Stomach (tissue), 4 donors: ENCODE results near the gene ABT1.

Experiments
- CTCF ChIP-seq, 7 experiments: fragments of 450-650 bp in 4 of 7; fragments of 200-600 bp in 3 of 7; sonication (generic) in 3 of 7; IDR thresholded peaks; one replicate each; pipeline ENCODE4 v1.5.1; 2016 to 2019; ENCODE audit warnings: antibody characterized with exemption in 7 of 7, control low read depth in 2 of 7, mild to moderate bottlenecking in 1 of 7
- EP300 ChIP-seq: sonication (generic); formaldehyde crosslinking; IDR thresholded peaks from one replicate; pipeline ENCODE4 v1.6.1; 2017; ENCODE audit warnings: antibody characterized with exemption

GRCh38 chr6:26624557-26624956, 27.8 kb downstream of the ABT1 start:
- no peak for TF ChIP-seq EP300
- TF ChIP-seq CTCF (IDR thresholded peaks at IDR 0.05): no peak
